ENCODE measurements around the gene ABCC11. TPM values are rescaled to one million over a fixed set of nuclear protein-coding genes. Genes with fewer than 3 reads are reported as not detected.

ABCC11 gene
- total RNA-seq, 1 experiment from 2014 or later, result 0.34 TPM

- intact Hi-C loops (cut with micrococcal nuclease; ENCODE audit: unreplicated experiment), result no loop called here
- Mint-ChIP-seq H3K4me3 (ENCODE audit: unreplicated experiment) (no peak overlapping the region), H3K4me1 (ENCODE audit: low read depth, unreplicated experiment) (no peaks in the 10 kb centered on the region), H3K27ac (ENCODE audit: unreplicated experiment) (no peak overlapping the region), H3K27me3 (ENCODE audit: insufficient read depth, unreplicated experiment) (no peaks in the 10 kb centered on the region), H3K9me3 (ENCODE audit: unreplicated experiment) (no peaks in the 10 kb centered on the region), H3K36me3 (ENCODE audit: insufficient read depth, unreplicated experiment) (no peaks in the 10 kb centered on the region)
- no peaks in the 10 kb centered on the region for H3K4me1 ChIP-seq
- H3K4me3 ChIP-seq (ENCODE audit: low read depth, low read length), result no peak overlapping the region
- POLR2A ChIA-PET, result no interaction called here
- no peak for DNase-seq
- CTCF ChIA-PET, result no interaction called here
- BruUV-seq (replicated peaks), result no TSS peak
- H3K27me3 ChIP-seq (replicated peaks; ENCODE audit: control insufficient read depth, insufficient read depth, low read length), result no peaks in the 10 kb centered on the region; the same call in 1 of the 2 replicates
- H3K36me3 ChIP-seq (ENCODE audit: control insufficient read depth, insufficient read depth, low read length), result no peaks in the 10 kb centered on the region
- no peaks in the 10 kb centered on the region for H3K9me3 ChIP-seq
- no peak for TF ChIP-seq CTCF (IDR thresholded peaks at IDR 0.05; ENCODE audit: insufficient read depth in 1 of 2, low read depth in 1 of 2, low read length in 1 of 2, severe bottlenecking in 1 of 2, unreplicated experiment in 1 of 2)
Observed at GRCh38 chr16:48223490-48223889, 23.8 kb downstream of the ABCC11 start.

GRCh38 chr16:48220891-48221290 lies 26.4 kb downstream of the ABCC11 start:
- ChIA-PET POLR2A (no interaction called here), CTCF (no interaction called here)
- Histone ChIP-seq H3K4me3 (ENCODE audit: low read depth, low read length) (no peak overlapping the region), H3K36me3 (ENCODE audit: control insufficient read depth, insufficient read depth, low read length) (no peaks in the 10 kb centered on the region), H3K4me1 (peaks cover 8% of the 10 kb centered on the region), H3K9me3 (no peaks in the 10 kb centered on the region), H3K27me3 (replicated peaks; ENCODE audit: control insufficient read depth, insufficient read depth, low read length) (no peaks in the 10 kb centered on the region)
- BruUV-seq (replicated peaks), result no TSS peak
- H3K27me3 Mint-ChIP-seq (ENCODE audit: insufficient read depth, unreplicated experiment), result no peaks in the 10 kb centered on the region
- no peak overlapping the region for H3K4me3 Mint-ChIP-seq (ENCODE audit: unreplicated experiment)
- no peak overlapping the region for H3K27ac Mint-ChIP-seq (ENCODE audit: unreplicated experiment)
- intact Hi-C loops (cut with micrococcal nuclease; ENCODE audit: unreplicated experiment), result no loop called here
- no peak for TF ChIP-seq CTCF (IDR thresholded peaks at IDR 0.05; ENCODE audit: insufficient read depth in 1 of 2, low read depth in 1 of 2, low read length in 1 of 2, severe bottlenecking in 1 of 2, unreplicated experiment in 1 of 2)
- peaks cover 3% of the 10 kb centered on the region for H3K4me1 Mint-ChIP-seq (ENCODE audit: low read depth, unreplicated experiment)
- H3K36me3 Mint-ChIP-seq (ENCODE audit: insufficient read depth, unreplicated experiment), result no peaks in the 10 kb centered on the region
- no peak for DNase-seq
- H3K9me3 Mint-ChIP-seq (ENCODE audit: unreplicated experiment), result no peaks in the 10 kb centered on the region

GRCh38 chr16:48218473-48218872 lies 28.9 kb downstream of the ABCC11 start:
- no peaks in the 10 kb centered on the region for H3K27me3 ChIP-seq (replicated peaks; ENCODE audit: control insufficient read depth, insufficient read depth, low read length)
- Mint-ChIP-seq H3K27me3 (ENCODE audit: insufficient read depth, unreplicated experiment) (no peaks in the 10 kb centered on the region), H3K27ac (ENCODE audit: unreplicated experiment) (no peak overlapping the region), H3K4me1 (ENCODE audit: low read depth, unreplicated experiment) (peaks cover 8% of the 10 kb centered on the region), H3K36me3 (ENCODE audit: insufficient read depth, unreplicated experiment) (no peaks in the 10 kb centered on the region), H3K9me3 (ENCODE audit: unreplicated experiment) (no peaks in the 10 kb centered on the region), H3K4me3 (ENCODE audit: unreplicated experiment) (no peak overlapping the region)
- ChIA-PET CTCF (interaction anchor here (0.7 kb wide), 1 partner anchor 18 kb away, joined by 3 read pairs; no protein-coding TSS in a partner anchor), POLR2A (no interaction called here)
- DNase-seq, result no peak
- TF ChIP-seq CTCF (IDR thresholded peaks at IDR 0.05; ENCODE audit: insufficient read depth in 1 of 2, low read depth in 1 of 2, low read length in 1 of 2, severe bottlenecking in 1 of 2, unreplicated experiment in 1 of 2), result no peak
- intact Hi-C loops (cut with micrococcal nuclease; ENCODE audit: unreplicated experiment), result no loop called here
- no peaks in the 10 kb centered on the region for H3K9me3 ChIP-seq
- H3K36me3 ChIP-seq (ENCODE audit: control insufficient read depth, insufficient read depth, low read length), result no peaks in the 10 kb centered on the region
- peaks cover 13% of the 10 kb centered on the region for H3K4me1 ChIP-seq
- BruUV-seq (replicated peaks), result no TSS peak
- H3K4me3 ChIP-seq (ENCODE audit: low read depth, low read length), result no peak overlapping the region
